H1 (cell line): ENCODE results near the gene MRTFA. TPM values are rescaled to one million over a fixed set of nuclear protein-coding genes. Genes with fewer than 3 reads are reported as not detected.

ENCODE experiments used
- CTCF ChIA-PET: fragments of 300-600 bp; sonication (Branson Sonifier 250); formaldehyde crosslinking; loops from one replicate; lab custom pipeline; 2021; ENCODE audit not compliant: partially characterized antibody; lab: Charles Lee
- POLR2A ChIA-PET: fragments of 300-600 bp; sonication (Branson Sonifier 250); formaldehyde crosslinking; loops from one replicate; lab custom pipeline; 2021; ENCODE audit warnings: inconsistent platforms; ENCODE audit not compliant: partially characterized antibody; lab: Charles Lee
- DNase-seq, 2 experiments: peaks; one replicate each; pipeline versions ENCODE4 v3.0.0 to v3.0.0-alpha.2; 2010 to 2022; ENCODE audit warnings: low spot score in 2 of 2, low read depth in 1 of 2, mixed read lengths in 1 of 2
- FAIRE-seq: peaks from 2 replicates; lab custom pipeline; 2011; peaks lifted over from hg19 to GRCh38; lab: Jason Lieb, UNC
- H2AFZ ChIP-seq: 2 replicates; pipeline ENCODE4 v1.8.1; 2012; ENCODE audit warnings: low read length, inconsistent platforms
- H2AK5ac ChIP-seq: 2 replicates; pipeline ENCODE4 v1.6.1; 2013; ENCODE audit warnings: low read depth, low read length
- H2BK120ac ChIP-seq: replicated peaks from 2 replicates; pipeline ENCODE3; 2013; ENCODE audit warnings: low read depth, low read length, inconsistent platforms
- H2BK12ac ChIP-seq: 2 replicates; pipeline ENCODE4 v1.6.1; 2013; ENCODE audit warnings: low read depth, low read length
- H2BK15ac ChIP-seq: 2 replicates; pipeline ENCODE4 v1.6.1; 2013; ENCODE audit warnings: low read length
- H2BK20ac ChIP-seq: 2 replicates; pipeline ENCODE4 v1.6.1; 2013; ENCODE audit warnings: low read length
- H2BK5ac ChIP-seq: 2 replicates; pipeline ENCODE4 v1.6.1; 2013; ENCODE audit warnings: low read depth, low read length
- H3K14ac ChIP-seq: 2 replicates; pipeline ENCODE4 v1.6.1; 2013; ENCODE audit warnings: inconsistent platforms; ENCODE audit not compliant: insufficient read length
- H3K18ac ChIP-seq: 2 replicates; pipeline ENCODE4 v1.6.1; 2013; ENCODE audit warnings: low read length; ENCODE audit errors: extremely low read depth
- H3K23ac ChIP-seq: 2 replicates; pipeline ENCODE4 v1.6.1; 2013; ENCODE audit warnings: inconsistent platforms; ENCODE audit not compliant: insufficient read length
- H3K23me2 ChIP-seq: 2 replicates; pipeline ENCODE4 v1.6.1; 2013; ENCODE audit warnings: low read depth, low read length
- H3K27ac ChIP-seq: 2 replicates; pipeline ENCODE4 v1.6.1; 2011; ENCODE audit warnings: low read depth, low read length, inconsistent platforms
- H3K27me3 ChIP-seq, 4 experiments: replicated peaks in 1 of 4; 1 replicate in 1 of 4; 2 replicates in 3 of 4; pipeline versions ENCODE4 v1.6.1 to v1.8.1; 2011 to 2013; ENCODE audit warnings: low read length in 3 of 4, mild to moderate bottlenecking in 3 of 4, inconsistent platforms in 2 of 4, mixed read lengths in 2 of 4, moderate library complexity in 1 of 4; ENCODE audit not compliant: control insufficient read depth in 3 of 4, insufficient read depth in 3 of 4; ENCODE audit errors: extremely low read depth in 1 of 4
- H3K36me3 ChIP-seq, 4 experiments: 2 replicates each; pipeline versions ENCODE4 v1.6.1 to v1.8.1; 2011 to 2013; ENCODE audit warnings: mild to moderate bottlenecking in 4 of 4, low read length in 3 of 4, moderate library complexity in 2 of 4, control low read depth in 1 of 4, inconsistent platforms in 1 of 4; ENCODE audit not compliant: insufficient read depth in 4 of 4, control insufficient read depth in 2 of 4
- H3K4ac ChIP-seq: replicated peaks from 2 replicates; pipeline ENCODE3; 2013; ENCODE audit warnings: low read length, low read depth, mixed read lengths, inconsistent platforms; ENCODE audit not compliant: insufficient read length
- H3K4me1 ChIP-seq, 4 experiments: replicated peaks in 1 of 4; 1 replicate in 1 of 4; 2 replicates in 3 of 4; pipeline versions ENCODE4 v1.6.1 to v1.8.1; 2011 to 2013; ENCODE audit warnings: low read length in 3 of 4, inconsistent platforms in 2 of 4, mixed read lengths in 1 of 4; ENCODE audit not compliant: insufficient read depth in 4 of 4, control insufficient read depth in 3 of 4
- H3K4me2 ChIP-seq, 2 experiments: 2 replicates each; pipeline versions ENCODE4 v1.6.1 to v1.8.1; 2011 to 2013; ENCODE audit warnings: low read depth in 2 of 2, low read length in 2 of 2, control low read depth in 1 of 2, inconsistent platforms in 1 of 2, mild to moderate bottlenecking in 1 of 2; ENCODE audit not compliant: insufficient read depth in 1 of 2
- H3K4me3 ChIP-seq, 4 experiments: fragments of 200-600, 300-600 bp in 1 of 4; sonication (generic), shearing (Covaris generic), sonication (Bioruptor Twin) in 1 of 4; 2 replicates each; pipeline versions ENCODE4 v1.5.1 to v1.8.1; 2011 to 2016; ENCODE audit warnings: low read length in 4 of 4, low read depth in 3 of 4, control low read depth in 2 of 4, inconsistent platforms in 2 of 4, mild to moderate bottlenecking in 2 of 4, mixed read lengths in 1 of 4, moderate library complexity in 1 of 4; ENCODE audit not compliant: insufficient read depth in 2 of 4; ENCODE audit errors: extremely low read depth in 1 of 4
- H3K56ac ChIP-seq: replicated peaks from 2 replicates; pipeline ENCODE3; 2013; ENCODE audit warnings: low read depth, mild to moderate bottlenecking, mixed read lengths, low read length, inconsistent platforms; ENCODE audit not compliant: insufficient read length
- H3K79me1 ChIP-seq: 2 replicates; pipeline ENCODE4 v1.6.1; 2013; ENCODE audit warnings: low read depth, low read length, control low read depth
- H3K79me2 ChIP-seq, 2 experiments: 2 replicates each; pipeline versions ENCODE4 v1.6.1 to v1.8.1; 2012 to 2013; ENCODE audit warnings: low read length in 2 of 2, mild to moderate bottlenecking in 2 of 2, inconsistent platforms in 1 of 2; ENCODE audit not compliant: insufficient read depth in 2 of 2, control insufficient read depth in 1 of 2
- H3K9ac ChIP-seq, 4 experiments: replicated peaks in 1 of 4; 1 replicate in 1 of 4; 2 replicates in 3 of 4; pipeline versions ENCODE4 v1.6.1 to v1.8.1; 2011 to 2013; ENCODE audit warnings: low read depth in 3 of 4, low read length in 3 of 4, control low read depth in 2 of 4, mild to moderate bottlenecking in 2 of 4, moderate library complexity in 2 of 4, inconsistent platforms in 1 of 4; ENCODE audit errors: extremely low read depth in 1 of 4
- H3K9me3 ChIP-seq, 2 experiments: 2 replicates each; pipeline versions ENCODE4 v1.6.1 to v1.8.1; 2012 to 2013; ENCODE audit warnings: mild to moderate bottlenecking in 2 of 2, moderate library complexity in 2 of 2, control low read depth in 1 of 2, inconsistent platforms in 1 of 2, low read depth in 1 of 2, low read length in 1 of 2, mixed read lengths in 1 of 2; ENCODE audit not compliant: insufficient read depth in 2 of 2
- H4K20me1 ChIP-seq, 2 experiments: replicated peaks in 1 of 2; 2 replicates each; pipeline versions ENCODE3 to v1.8.1; 2011 to 2013; ENCODE audit warnings: inconsistent platforms in 2 of 2, low read length in 2 of 2, mild to moderate bottlenecking in 1 of 2; ENCODE audit not compliant: insufficient read depth in 2 of 2, control insufficient read depth in 1 of 2
- H4K5ac ChIP-seq: 2 replicates; pipeline ENCODE4 v1.6.1; 2013; ENCODE audit warnings: low read length, low read depth, mixed read lengths, inconsistent platforms; ENCODE audit not compliant: insufficient read length
- H4K8ac ChIP-seq: 2 replicates; pipeline ENCODE4 v1.8.0; 2013; ENCODE audit warnings: mild to moderate bottlenecking, moderate library complexity, low read length, inconsistent platforms; ENCODE audit not compliant: insufficient read depth; ENCODE audit errors: extremely low read depth
- H4K91ac ChIP-seq: replicated peaks from 2 replicates; pipeline ENCODE3; 2013; ENCODE audit warnings: low read length, mixed read lengths, inconsistent platforms; ENCODE audit not compliant: insufficient read length
- GTF2F1 ChIP-seq: IDR thresholded peaks from 2 replicates; pipeline ENCODE4 v1.6.1; 2012; ENCODE audit warnings: low read depth, low read length, improper control_type of control experiment, borderline replicate concordance
- JUND ChIP-seq: IDR thresholded peaks from 2 replicates; pipeline ENCODE4 v1.6.1; 2011; ENCODE audit warnings: mild to moderate bottlenecking, improper control_type of control experiment, low read length
- MAFK ChIP-seq: IDR thresholded peaks from 2 replicates; pipeline ENCODE4 v1.6.1; 2012; ENCODE audit warnings: low read depth, mild to moderate bottlenecking, improper control_type of control experiment, low read length
- RBBP5 ChIP-seq: IDR thresholded peaks from 2 replicates; pipeline ENCODE4 v1.7.1; 2012; ENCODE audit warnings: low read depth, mild to moderate bottlenecking, inconsistent platforms, low read length, moderate library complexity, borderline replicate concordance
- WGBS, 2 experiments: shearing (Covaris generic) in 1 of 2; methylation state at CpG; one replicate each; pipeline versions ENCODE4 v1.1.6 to v1.1.7; 2013 to 2015; ENCODE audit warnings: low lambda C conversion rate in 2 of 2, mixed read lengths in 2 of 2, inconsistent platforms in 1 of 2, low coverage in 1 of 2, missing lambda C conversion rate in 1 of 2; ENCODE audit not compliant: insufficient replicate concordance in 2 of 2, insufficient coverage in 1 of 2, insufficient read length in 1 of 2; ENCODE audit errors: extremely low coverage in 1 of 2, missing lambda C conversion rate in 1 of 2; 5-methylcytosine and 5-hydroxymethylcytosine counted together
- polyA plus RNA-seq, 7 experiments: library from polyadenylated mRNA; depleted of rRNA in 3 of 7; stranded (reverse) in 5 of 7; unstranded in 2 of 7; fragments of >200 nt in 5 of 7; fragments of 200-250 nt in 2 of 7; gene quantifications; 1 replicate in 5 of 7; 2 replicates in 1 of 7; 4 replicates in 1 of 7; pipeline versions ENCODE4 v1.2.1 to v1.2.3, GENCODE V29; 2011 to 2013; ENCODE audit warnings: missing spikeins in 2 of 7, mixed read lengths in 2 of 7
- total RNA-seq: library from RNA; stranded (reverse); fragmentation: NEBNext Ultra II Directional; extraction: Animal tissue kit (Norgen Biotek cat#: 25700); gene quantifications from 2 replicates; pipeline ENCODE4 v1.2.1, GENCODE V29; 2021

Gene MRTFA
- total and polyA plus RNA-seq, 2 of the 8 experiments (the other 6 are each of a cell fraction or from before 2014, with no cell fraction given): 5.4 to 37.9 TPM

GRCh38 chr22:40612291-40612751, 24.2 kb downstream of the MRTFA start:
- ChIA-PET CTCF (no interaction called here), POLR2A (interaction anchor here (0.7 to 1.2 kb wide), 2 partner anchors 11 to 748 kb away, joined by 3 to 4 read pairs; no protein-coding TSS in a partner anchor)
- Histone ChIP-seq H3K4me2 (no peak overlapping the region), H2BK5ac (no peak overlapping the region), H4K91ac (no peak overlapping the region), H3K9ac (no peak overlapping the region), H3K79me1 (no peaks in the 10 kb centered on the region; the same call in 1 of the 2 replicates), H3K56ac (no peak overlapping the region), H3K9me3 (no peaks in the 10 kb centered on the region), H3K4ac (no peak overlapping the region), H2BK20ac (no peak overlapping the region), H3K23me2 (no peaks in the 10 kb centered on the region), H4K20me1 (no peaks in the 10 kb centered on the region), H3K23ac (no peak overlapping the region), H3K27me3 (no peaks in the 10 kb centered on the region), H4K8ac (no peak overlapping the region), H3K79me2 (peaks cover 0 to 49% of the 10 kb centered on the region in 2 experiments; a peak in 3 of 4 replicates), H2BK120ac (no peak overlapping the region), H4K5ac (no peak overlapping the region), H3K18ac (no peak overlapping the region), H3K4me3 (no peak overlapping the region), H2BK12ac (no peak overlapping the region), H2AK5ac (no peak overlapping the region), H3K14ac (no peak overlapping the region), H3K36me3 (no peaks in the 10 kb centered on the region), H2AFZ (no peak overlapping the region), H3K4me1 (peaks cover 0 to 2% (median 0%) of the 10 kb centered on the region in 4 experiments; a peak in 5 of 7 replicates), H2BK15ac (no peak overlapping the region), H3K27ac (no peak overlapping the region)
- DNase-seq: no peak
- no peak for FAIRE-seq
- 91% methylated on average over 4 of the region's 4 CpGs; no CpG with 5 or more reads in 1 of the 2 experiments for WGBS, 2 experiments
- TF ChIP-seq JUND (no peak), MAFK (no peak), GTF2F1 (no peak), RBBP5 (no peak)
